GM13976 (cell line): ENCODE results near the gene KCTD10.
"Not testable (repeated sequence)": the region's sequence is repeated elsewhere in the genome, so short reads cannot be mapped to it uniquely, and the experiment has no call there.

Experiments used
- DNase-seq: peaks from one replicate; pipeline ENCODE4 v3.0.0; 2012; ENCODE audit warnings: low spot score
- in situ Hi-C: fragments of 300-500 bp; cut with MboI; formaldehyde crosslinking; loops from one replicate; pipeline ENCODE4 v1.12.0; 2022; ENCODE audit warnings: low sequenced_read_pairs, mixed read lengths, inconsistent platforms; ENCODE audit not compliant: unreplicated experiment
- TF ChIP-seq, protein P1 (sequence below): IDR thresholded peaks from 2 replicates; pipeline ENCODE4 v1.5.1; 2012; ENCODE audit warnings: borderline replicate concordance, mild to moderate bottlenecking; ENCODE audit not compliant: insufficient read depth; ENCODE audit errors: extremely low read depth, missing control alignments, control extremely low read depth

The KCTD10 gene

DNA sequence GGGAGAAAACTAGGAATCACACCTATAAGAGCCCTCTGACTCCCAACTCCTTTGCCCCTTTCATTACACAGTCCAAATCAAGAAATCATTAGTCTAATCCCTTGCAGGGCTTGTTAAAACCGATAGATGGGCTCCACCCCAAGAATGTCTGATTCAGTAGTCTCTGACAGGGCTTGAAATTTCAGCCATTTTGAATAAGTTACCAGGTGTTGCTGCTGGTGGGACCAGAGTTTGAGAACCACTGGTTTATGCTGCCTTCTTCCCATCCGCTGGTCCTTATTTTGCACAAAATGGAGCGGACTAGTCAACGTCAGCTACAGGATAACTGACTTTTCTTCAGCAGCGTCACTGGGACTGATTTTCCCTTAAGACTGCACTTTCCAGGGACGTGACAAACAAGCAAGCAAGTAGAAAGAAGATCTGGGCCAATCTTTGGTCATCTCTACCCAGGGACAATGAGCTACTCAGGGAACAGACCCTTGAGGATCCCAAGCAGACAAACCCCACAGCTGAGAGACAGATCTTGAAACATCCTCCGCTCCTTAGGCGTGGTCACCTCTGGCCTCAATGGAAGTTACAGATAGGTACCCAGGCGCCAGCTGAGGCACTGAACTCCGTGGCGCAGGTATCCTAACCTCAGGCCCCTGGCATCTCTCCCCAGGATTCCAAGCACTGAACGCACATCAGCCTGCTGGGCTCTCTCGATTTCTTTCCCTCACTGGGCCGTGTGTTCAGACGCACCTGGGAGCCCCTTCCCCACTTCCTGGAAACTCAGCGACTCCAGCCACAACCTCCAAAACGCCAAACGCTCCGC is 900 bp downstream of the KCTD10 start:
- in situ Hi-C loops = no loop called here
- TF ChIP-seq, protein P1, sequence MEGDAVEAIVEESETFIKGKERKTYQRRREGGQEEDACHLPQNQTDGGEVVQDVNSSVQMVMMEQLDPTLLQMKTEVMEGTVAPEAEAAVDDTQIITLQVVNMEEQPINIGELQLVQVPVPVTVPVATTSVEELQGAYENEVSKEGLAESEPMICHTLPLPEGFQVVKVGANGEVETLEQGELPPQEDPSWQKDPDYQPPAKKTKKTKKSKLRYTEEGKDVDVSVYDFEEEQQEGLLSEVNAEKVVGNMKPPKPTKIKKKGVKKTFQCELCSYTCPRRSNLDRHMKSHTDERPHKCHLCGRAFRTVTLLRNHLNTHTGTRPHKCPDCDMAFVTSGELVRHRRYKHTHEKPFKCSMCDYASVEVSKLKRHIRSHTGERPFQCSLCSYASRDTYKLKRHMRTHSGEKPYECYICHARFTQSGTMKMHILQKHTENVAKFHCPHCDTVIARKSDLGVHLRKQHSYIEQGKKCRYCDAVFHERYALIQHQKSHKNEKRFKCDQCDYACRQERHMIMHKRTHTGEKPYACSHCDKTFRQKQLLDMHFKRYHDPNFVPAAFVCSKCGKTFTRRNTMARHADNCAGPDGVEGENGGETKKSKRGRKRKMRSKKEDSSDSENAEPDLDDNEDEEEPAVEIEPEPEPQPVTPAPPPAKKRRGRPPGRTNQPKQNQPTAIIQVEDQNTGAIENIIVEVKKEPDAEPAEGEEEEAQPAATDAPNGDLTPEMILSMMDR = no peak
- DNase-seq = no peak

DNA sequence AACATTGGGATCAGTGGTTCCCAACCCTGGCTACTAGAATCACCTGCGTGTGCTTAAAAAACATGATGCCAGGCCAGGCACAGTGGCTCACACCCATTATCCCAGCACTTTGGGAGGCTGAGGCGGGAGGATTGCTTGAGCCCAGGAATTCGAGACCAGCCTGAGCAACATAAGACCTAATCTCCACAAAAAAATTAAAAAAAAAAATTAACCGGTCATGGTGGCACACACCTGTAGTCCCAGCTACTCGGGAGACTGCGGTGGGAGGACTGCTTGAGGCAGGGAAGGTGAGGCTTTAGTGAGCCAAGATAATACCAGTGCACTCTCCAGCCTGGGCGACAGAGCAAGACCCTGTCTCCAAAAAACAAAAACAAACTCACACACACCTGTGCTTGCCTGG is 2.0 kb downstream of the KCTD10 start:
- TF ChIP-seq, protein P1 = no peak
- DNase-seq = no peak
- in situ Hi-C loops = no loop called here

DNA sequence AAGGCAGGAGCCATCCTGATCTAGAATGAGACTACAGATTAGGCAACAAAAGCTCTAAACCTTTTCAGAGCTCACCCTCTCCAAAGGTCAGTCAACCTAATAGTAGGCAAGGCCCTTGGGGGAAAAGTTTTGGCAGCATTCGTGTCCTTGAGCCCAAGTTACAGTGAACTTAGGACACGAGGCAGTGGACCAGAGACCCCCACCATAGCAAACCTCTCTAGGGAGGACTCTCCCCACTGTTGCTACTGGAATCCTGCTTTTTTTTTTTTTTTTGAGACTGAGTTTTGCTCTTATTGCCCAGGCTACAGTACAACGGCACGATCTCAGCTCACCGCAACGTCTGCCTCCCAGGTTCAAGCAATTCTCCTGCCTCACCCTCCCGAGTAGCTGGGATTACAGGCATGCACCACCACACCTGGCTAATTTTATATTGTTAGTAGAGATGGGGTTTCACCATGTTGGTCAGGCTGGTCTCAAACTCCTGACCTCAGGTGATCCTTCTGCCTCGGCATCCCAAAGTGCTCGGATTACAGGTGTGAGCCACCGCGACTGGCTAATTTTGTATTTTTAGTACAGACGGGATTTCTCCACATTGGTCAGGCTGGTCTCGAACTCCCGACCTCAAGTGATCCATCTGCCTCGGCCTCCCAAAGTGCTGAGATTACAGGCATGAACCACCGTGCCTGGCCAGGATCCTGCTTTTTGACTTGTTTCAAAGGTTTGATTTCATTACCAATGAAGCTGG is 3.4 kb downstream of the KCTD10 start:
- DNase-seq, in situ Hi-C loops: not testable (repeated sequence)

DNA sequence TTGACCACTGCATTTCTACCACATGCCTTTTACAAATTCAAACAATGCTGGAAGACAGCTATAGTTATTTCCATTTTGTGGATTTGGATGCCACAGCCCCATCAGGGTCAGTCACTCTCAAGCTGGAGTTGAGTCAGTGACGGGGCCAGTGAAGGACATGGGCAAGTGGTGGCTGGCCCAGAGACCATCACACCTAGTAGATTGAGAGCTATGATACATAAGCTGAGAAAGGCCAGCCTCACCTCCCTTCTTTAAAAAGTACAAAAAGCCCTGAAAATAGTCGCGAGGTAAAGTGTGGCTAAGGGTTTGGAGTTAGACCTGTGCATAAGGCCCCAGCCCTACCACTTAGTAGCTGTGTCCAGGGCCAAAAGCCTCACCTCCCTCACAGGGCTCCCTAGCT is 4.1 kb downstream of the KCTD10 start:
- TF ChIP-seq, protein P1 = no peak
- in situ Hi-C loops = no loop called here
- DNase-seq = no peak

DNA sequence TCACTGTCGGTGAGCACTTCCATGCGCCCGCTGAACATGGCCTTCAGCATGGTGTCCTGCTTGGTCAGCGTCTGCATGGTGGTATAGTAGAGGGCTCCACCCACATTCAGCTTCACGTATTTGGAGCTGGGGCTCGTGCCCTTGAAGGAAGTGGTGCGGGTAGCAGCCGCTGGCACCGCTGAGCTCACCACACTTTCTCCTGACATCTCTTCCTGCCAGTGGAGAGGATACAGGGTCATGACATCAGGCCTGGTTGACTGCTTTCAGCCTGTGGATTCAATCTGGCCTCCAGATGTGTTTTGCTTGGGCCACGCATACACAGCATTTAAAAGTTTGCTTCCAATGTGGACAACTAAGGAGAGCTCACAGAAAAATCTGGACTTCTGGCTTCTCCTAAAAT is 7.6 kb downstream of the KCTD10 start:
- TF ChIP-seq, protein P1 = no peak

DNA sequence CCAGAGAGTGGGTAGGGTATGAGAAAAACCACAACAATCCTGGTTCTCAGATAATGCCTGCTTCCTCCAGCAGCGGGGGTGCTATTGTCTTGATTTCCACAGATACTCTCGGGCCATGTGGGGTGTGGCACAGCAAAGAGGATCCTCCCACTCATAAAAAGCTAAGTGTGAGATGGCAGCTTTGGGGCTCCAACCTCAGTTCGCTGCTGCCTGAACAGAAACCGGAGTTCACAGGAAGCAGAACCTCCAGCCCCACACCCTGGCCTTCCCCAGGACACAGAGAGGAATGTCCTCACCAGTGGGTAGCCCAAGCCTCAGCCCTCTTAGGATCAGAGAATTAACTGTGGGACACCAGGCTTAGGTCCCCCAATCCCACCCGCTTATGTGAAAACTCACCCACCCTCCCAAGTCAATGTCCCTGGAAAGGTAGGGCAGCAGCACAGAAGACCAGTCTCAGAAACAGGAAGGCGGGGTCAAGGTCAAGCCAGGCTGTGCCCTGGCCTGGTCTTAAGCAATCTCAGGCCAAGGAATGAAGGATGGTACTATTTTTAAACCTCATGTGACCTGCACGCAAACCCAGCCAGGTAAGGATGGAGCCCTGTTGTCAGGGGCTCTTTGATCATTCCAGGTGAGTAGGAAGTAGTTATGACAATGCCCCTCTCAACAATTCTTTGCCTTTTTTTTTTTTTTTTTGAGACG is 9.0 kb downstream of the KCTD10 start:
- DNase-seq = no peak
- TF ChIP-seq, protein P1 = no peak
- in situ Hi-C loops = no loop called here

More for the DNA sequence above, 7.6 kb downstream of the KCTD10 start:
- DNase-seq = no peak
- in situ Hi-C loops = no loop called here
